Measurements from ENCODE around the gene APOA4. TPM values are rescaled to one million over a fixed set of nuclear protein-coding genes. Genes with fewer than 3 reads are reported as not detected.
A peak's percentile ranks its signal among the peaks of the same experiment; 100 is the strongest.

The APOA4 gene
- total and polyA plus RNA-seq, 2 of the 13 experiments (the other 11 are each of a cell fraction or from before 2014, with no cell fraction given): 3.8 to 7.2 TPM

GRCh38 chr11:116832350-116833290, 9.5 kb upstream of the APOA4 start (continued):
- TF ChIP-seq WIZ (CRISPR knock-in tag; IDR thresholded peaks at IDR 0.05): no peak
- no peak for TF ChIP-seq ZNF383 (CRISPR knock-in tag; IDR thresholded peaks at IDR 0.05; ENCODE audit: borderline replicate concordance)
- no peak for TF ChIP-seq ZNF7 (CRISPR knock-in tag; IDR thresholded peaks at IDR 0.05)
- TF ChIP-seq ZNF451 (CRISPR knock-in tag; IDR thresholded peaks at IDR 0.05): peak; percentile 78; the same call in 1 of the 2 replicates
- TF ChIP-seq MAFF (IDR thresholded peaks at IDR 0.05; ENCODE audit: low read depth, low read length): no peak
- peak; percentile 91 for TF ChIP-seq KDM6A (CRISPR knock-in tag; IDR thresholded peaks at IDR 0.05; ENCODE audit: low read depth)
- TF ChIP-seq ARID2 (CRISPR knock-in tag; IDR thresholded peaks at IDR 0.05; ENCODE audit: borderline replicate concordance): no peak; the same call in 1 of the 2 replicates
- peak; percentile 84 for TF ChIP-seq DRAP1 (CRISPR knock-in tag; IDR thresholded peaks at IDR 0.05)
- TF ChIP-seq ZBTB8A (CRISPR knock-in tag; IDR thresholded peaks at IDR 0.05; ENCODE audit: borderline replicate concordance, low read depth): no peak
- TF ChIP-seq KAT2B (IDR thresholded peaks at IDR 0.05; ENCODE audit: borderline replicate concordance, low read depth, low read length): no peak
- 0 out of 2 replicates have a peak, but pooled peaks have one; percentile 36 for TF ChIP-seq HES4 (CRISPR knock-in tag; IDR thresholded peaks at IDR 0.05; ENCODE audit: borderline replicate concordance)
- no peak for TF ChIP-seq HNRNPH1 (optimal IDR thresholded peaks at IDR 0.05; ENCODE audit: low read depth, low read length)
- TF ChIP-seq ZBTB1 (CRISPR knock-in tag; IDR thresholded peaks at IDR 0.05; ENCODE audit: borderline replicate concordance): no peak
- TF ChIP-seq CHCHD3 (CRISPR knock-in tag; IDR thresholded peaks at IDR 0.05): no peak
- TF ChIP-seq ZNF251 (CRISPR knock-in tag; IDR thresholded peaks at IDR 0.05): no peak
- no peak for TF ChIP-seq ZFP82 (CRISPR knock-in tag; IDR thresholded peaks at IDR 0.05; ENCODE audit: borderline replicate concordance)
- peak; percentile 75 to 83; a peak in 3 of 4 replicates for TF ChIP-seq HMGXB4 (CRISPR knock-in tag; IDR thresholded peaks at IDR 0.05; ENCODE audit: borderline replicate concordance in 1 of 2, low read depth in 1 of 2)
- TF ChIP-seq ZNF776 (CRISPR knock-in tag; IDR thresholded peaks at IDR 0.05): no peak
- no peak for TF ChIP-seq CEBPZ (IDR thresholded peaks at IDR 0.05; ENCODE audit: low read length)
- peak; percentile 83 for TF ChIP-seq TBL1XR1 (IDR thresholded peaks at IDR 0.05; ENCODE audit: borderline replicate concordance, low read length, partially characterized antibody)
- TF ChIP-seq MED1 (CRISPR knock-in tag; IDR thresholded peaks at IDR 0.05): peak; percentile 99
- no peak for TF ChIP-seq FOXO4 (CRISPR knock-in tag; conservative IDR thresholded peaks at IDR 0.05)

Measured in HepG2 (cell line).